Measurements from ENCODE around the gene LEUTX. TPM values are rescaled to one million over a fixed set of nuclear protein-coding genes. Genes with fewer than 3 reads are reported as not detected.

The LEUTX gene
- total RNA-seq, 1 experiment from 2014 or later = not detected

GRCh38 chr19:39788244-39788643, 9.6 kb downstream of the LEUTX start:
- no peaks in the 10 kb centered on the region for H4K20me1 ChIP-seq (ENCODE audit: control insufficient read depth, insufficient read depth, insufficient read length)
- H3K14ac ChIP-seq (ENCODE audit: insufficient read depth, low read length) = no peak overlapping the region
- no peak overlapping the region for H3K4ac ChIP-seq (ENCODE audit: low read depth, low read length)
- H3K4me2 ChIP-seq (ENCODE audit: insufficient read depth, insufficient read length, low read length) = no peak overlapping the region
- H3K18ac ChIP-seq (ENCODE audit: insufficient read length, low read depth, low read length) = no peak overlapping the region
- H3K9ac ChIP-seq (ENCODE audit: extremely low read depth, insufficient read length, low read length) = no peak overlapping the region
- no peak overlapping the region for H2BK5ac ChIP-seq (ENCODE audit: insufficient read length, low read length)
- H3K27me3 ChIP-seq (ENCODE audit: insufficient read depth, low read length) = no peaks in the 10 kb centered on the region
- H3K4me1 ChIP-seq (ENCODE audit: insufficient read depth, low read length) = no peaks in the 10 kb centered on the region
- no peak overlapping the region for H2AK5ac ChIP-seq (ENCODE audit: insufficient read length, low read length)
- no peak overlapping the region for H2BK12ac ChIP-seq (ENCODE audit: insufficient read length, low read depth, low read length)
- H3K9me3 ChIP-seq (ENCODE audit: control insufficient read depth, low read depth, low read length) = no peaks in the 10 kb centered on the region
- no peak overlapping the region for H3T11ph ChIP-seq (ENCODE audit: low read length)
- H3K27ac ChIP-seq (ENCODE audit: insufficient read length, low read depth, low read length) = no peak overlapping the region
- H2BK20ac ChIP-seq (ENCODE audit: low read depth, low read length, poor library complexity, severe bottlenecking) = no peak overlapping the region
- H3K56ac ChIP-seq (ENCODE audit: insufficient read length, low read depth, low read length) = no peak overlapping the region
- H4K5ac ChIP-seq (ENCODE audit: insufficient read length, low read depth, low read length) = no peak overlapping the region
- no peak overlapping the region for H2BK120ac ChIP-seq (ENCODE audit: low read depth, low read length, poor library complexity, severe bottlenecking)
- Mint-ChIP-seq H3K9me3 (peaks cover 0 to 2% of the 10 kb centered on the region in 2 experiments; a peak in 2 of 5 replicates), H3K36me3 (ENCODE audit: insufficient read depth in 1 of 3, low read depth in 3 of 3) (no peaks in the 10 kb centered on the region), H3K27me3 (ENCODE audit: low read depth) (peaks cover 4% of the 10 kb centered on the region), H3K27ac (no peak overlapping the region), H3K4me3 (no peak overlapping the region), H3K4me1 (peaks cover 5 to 8% of the 10 kb centered on the region in 2 experiments)
- H4K91ac ChIP-seq (ENCODE audit: insufficient read length, low read depth, low read length) = no peak overlapping the region
- DNase-seq = no peak
- no peak for TF ChIP-seq CTCF (conservative IDR thresholded peaks at IDR 0.05)
- H3K79me2 ChIP-seq (ENCODE audit: insufficient read depth, low read length) = no peaks in the 10 kb centered on the region
- H3K79me1 ChIP-seq (ENCODE audit: insufficient read depth, low read depth, low read length, poor library complexity, severe bottlenecking) = no peaks in the 10 kb centered on the region
- H3K23ac ChIP-seq (ENCODE audit: insufficient read length, low read depth, low read length) = no peak overlapping the region
- H2BK15ac ChIP-seq (ENCODE audit: low read depth, low read length) = no peak overlapping the region
- H4K8ac ChIP-seq (replicated peaks; ENCODE audit: insufficient read length, low read depth, low read length) = no peak overlapping the region
- peaks cover 3% of the 10 kb centered on the region for H3K23me2 ChIP-seq (ENCODE audit: insufficient read length, low read depth, low read length, poor library complexity, severe bottlenecking)
- no peak overlapping the region for H2AFZ ChIP-seq (ENCODE audit: low read length)

Measured in H9 (cell line).